ENCODE results near the gene CSNK1A1L. TPM values are rescaled to one million over a fixed set of nuclear protein-coding genes. Genes with fewer than 3 reads are reported as not detected.

The CSNK1A1L gene
- total and polyA plus RNA-seq, 2 of the 8 experiments (the other 6 are each of a cell fraction or from before 2014, with no cell fraction given), result not detected

DNA sequence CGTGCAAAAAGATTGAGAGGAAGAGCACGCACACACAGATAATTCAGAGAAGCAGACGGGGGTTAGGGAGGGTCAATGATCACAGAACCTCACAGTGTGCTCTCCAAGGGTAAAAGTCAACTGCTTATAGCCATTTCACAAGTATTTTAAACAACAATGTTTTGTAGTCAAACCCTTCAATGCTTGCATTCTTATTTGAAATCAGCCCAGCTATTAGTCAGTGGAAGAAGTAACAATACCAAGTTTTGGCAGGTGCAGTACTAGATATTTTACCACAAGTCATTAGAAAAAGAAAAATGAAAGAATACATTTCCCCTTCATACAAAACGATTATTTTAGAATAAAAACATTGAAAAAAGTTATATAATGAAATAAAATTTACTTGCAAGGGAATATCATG, 2.6 kb downstream of the CSNK1A1L start (continued):
- TF ChIP-seq, protein P1, sequence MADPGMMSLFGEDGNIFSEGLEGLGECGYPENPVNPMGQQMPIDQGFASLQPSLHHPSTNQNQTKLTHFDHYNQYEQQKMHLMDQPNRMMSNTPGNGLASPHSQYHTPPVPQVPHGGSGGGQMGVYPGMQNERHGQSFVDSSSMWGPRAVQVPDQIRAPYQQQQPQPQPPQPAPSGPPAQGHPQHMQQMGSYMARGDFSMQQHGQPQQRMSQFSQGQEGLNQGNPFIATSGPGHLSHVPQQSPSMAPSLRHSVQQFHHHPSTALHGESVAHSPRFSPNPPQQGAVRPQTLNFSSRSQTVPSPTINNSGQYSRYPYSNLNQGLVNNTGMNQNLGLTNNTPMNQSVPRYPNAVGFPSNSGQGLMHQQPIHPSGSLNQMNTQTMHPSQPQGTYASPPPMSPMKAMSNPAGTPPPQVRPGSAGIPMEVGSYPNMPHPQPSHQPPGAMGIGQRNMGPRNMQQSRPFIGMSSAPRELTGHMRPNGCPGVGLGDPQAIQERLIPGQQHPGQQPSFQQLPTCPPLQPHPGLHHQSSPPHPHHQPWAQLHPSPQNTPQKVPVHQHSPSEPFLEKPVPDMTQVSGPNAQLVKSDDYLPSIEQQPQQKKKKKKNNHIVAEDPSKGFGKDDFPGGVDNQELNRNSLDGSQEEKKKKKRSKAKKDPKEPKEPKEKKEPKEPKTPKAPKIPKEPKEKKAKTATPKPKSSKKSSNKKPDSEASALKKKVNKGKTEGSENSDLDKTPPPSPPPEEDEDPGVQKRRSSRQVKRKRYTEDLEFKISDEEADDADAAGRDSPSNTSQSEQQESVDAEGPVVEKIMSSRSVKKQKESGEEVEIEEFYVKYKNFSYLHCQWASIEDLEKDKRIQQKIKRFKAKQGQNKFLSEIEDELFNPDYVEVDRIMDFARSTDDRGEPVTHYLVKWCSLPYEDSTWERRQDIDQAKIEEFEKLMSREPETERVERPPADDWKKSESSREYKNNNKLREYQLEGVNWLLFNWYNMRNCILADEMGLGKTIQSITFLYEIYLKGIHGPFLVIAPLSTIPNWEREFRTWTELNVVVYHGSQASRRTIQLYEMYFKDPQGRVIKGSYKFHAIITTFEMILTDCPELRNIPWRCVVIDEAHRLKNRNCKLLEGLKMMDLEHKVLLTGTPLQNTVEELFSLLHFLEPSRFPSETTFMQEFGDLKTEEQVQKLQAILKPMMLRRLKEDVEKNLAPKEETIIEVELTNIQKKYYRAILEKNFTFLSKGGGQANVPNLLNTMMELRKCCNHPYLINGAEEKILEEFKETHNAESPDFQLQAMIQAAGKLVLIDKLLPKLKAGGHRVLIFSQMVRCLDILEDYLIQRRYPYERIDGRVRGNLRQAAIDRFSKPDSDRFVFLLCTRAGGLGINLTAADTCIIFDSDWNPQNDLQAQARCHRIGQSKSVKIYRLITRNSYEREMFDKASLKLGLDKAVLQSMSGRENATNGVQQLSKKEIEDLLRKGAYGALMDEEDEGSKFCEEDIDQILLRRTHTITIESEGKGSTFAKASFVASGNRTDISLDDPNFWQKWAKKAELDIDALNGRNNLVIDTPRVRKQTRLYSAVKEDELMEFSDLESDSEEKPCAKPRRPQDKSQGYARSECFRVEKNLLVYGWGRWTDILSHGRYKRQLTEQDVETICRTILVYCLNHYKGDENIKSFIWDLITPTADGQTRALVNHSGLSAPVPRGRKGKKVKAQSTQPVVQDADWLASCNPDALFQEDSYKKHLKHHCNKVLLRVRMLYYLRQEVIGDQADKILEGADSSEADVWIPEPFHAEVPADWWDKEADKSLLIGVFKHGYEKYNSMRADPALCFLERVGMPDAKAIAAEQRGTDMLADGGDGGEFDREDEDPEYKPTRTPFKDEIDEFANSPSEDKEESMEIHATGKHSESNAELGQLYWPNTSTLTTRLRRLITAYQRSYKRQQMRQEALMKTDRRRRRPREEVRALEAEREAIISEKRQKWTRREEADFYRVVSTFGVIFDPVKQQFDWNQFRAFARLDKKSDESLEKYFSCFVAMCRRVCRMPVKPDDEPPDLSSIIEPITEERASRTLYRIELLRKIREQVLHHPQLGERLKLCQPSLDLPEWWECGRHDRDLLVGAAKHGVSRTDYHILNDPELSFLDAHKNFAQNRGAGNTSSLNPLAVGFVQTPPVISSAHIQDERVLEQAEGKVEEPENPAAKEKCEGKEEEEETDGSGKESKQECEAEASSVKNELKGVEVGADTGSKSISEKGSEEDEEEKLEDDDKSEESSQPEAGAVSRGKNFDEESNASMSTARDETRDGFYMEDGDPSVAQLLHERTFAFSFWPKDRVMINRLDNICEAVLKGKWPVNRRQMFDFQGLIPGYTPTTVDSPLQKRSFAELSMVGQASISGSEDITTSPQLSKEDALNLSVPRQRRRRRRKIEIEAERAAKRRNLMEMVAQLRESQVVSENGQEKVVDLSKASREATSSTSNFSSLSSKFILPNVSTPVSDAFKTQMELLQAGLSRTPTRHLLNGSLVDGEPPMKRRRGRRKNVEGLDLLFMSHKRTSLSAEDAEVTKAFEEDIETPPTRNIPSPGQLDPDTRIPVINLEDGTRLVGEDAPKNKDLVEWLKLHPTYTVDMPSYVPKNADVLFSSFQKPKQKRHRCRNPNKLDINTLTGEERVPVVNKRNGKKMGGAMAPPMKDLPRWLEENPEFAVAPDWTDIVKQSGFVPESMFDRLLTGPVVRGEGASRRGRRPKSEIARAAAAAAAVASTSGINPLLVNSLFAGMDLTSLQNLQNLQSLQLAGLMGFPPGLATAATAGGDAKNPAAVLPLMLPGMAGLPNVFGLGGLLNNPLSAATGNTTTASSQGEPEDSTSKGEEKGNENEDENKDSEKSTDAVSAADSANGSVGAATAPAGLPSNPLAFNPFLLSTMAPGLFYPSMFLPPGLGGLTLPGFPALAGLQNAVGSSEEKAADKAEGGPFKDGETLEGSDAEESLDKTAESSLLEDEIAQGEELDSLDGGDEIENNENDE (IDR thresholded peaks at IDR 0.05; ENCODE audit: insufficient replicate concordance, low read length), result no peak
- no peak for TF ChIP-seq SRF (IDR thresholded peaks at IDR 0.05; ENCODE audit: low read depth, low read length)
- no peak for TF ChIP-seq CBX8 (IDR thresholded peaks at IDR 0.05; ENCODE audit: borderline replicate concordance, low read depth, low read length)
- no peak for TF ChIP-seq SIN3A (conservative IDR thresholded peaks at IDR 0.05 in 1 of 2, IDR thresholded peaks at IDR 0.05 in 1 of 2; ENCODE audit: low read depth in 1 of 2, low read length in 2 of 2)
- TF ChIP-seq SIRT6 (IDR thresholded peaks at IDR 0.05; ENCODE audit: low read length), result no peak
- TF ChIP-seq TAF7 (optimal IDR thresholded peaks at IDR 0.05; ENCODE audit: borderline replicate concordance, low read depth, low read length), result no peak
- TF ChIP-seq, protein P2, sequence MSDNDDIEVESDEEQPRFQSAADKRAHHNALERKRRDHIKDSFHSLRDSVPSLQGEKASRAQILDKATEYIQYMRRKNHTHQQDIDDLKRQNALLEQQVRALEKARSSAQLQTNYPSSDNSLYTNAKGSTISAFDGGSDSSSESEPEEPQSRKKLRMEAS (IDR thresholded peaks at IDR 0.05), result no peak
- TF ChIP-seq, protein P3, sequence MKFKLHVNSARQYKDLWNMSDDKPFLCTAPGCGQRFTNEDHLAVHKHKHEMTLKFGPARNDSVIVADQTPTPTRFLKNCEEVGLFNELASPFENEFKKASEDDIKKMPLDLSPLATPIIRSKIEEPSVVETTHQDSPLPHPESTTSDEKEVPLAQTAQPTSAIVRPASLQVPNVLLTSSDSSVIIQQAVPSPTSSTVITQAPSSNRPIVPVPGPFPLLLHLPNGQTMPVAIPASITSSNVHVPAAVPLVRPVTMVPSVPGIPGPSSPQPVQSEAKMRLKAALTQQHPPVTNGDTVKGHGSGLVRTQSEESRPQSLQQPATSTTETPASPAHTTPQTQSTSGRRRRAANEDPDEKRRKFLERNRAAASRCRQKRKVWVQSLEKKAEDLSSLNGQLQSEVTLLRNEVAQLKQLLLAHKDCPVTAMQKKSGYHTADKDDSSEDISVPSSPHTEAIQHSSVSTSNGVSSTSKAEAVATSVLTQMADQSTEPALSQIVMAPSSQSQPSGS (IDR thresholded peaks at IDR 0.05; ENCODE audit: low read length), result no peak
- TF ChIP-seq EZH2 (IDR thresholded peaks at IDR 0.05; ENCODE audit: low read depth, low read length, severe bottlenecking), result no peak
- no peak for TF ChIP-seq ASH2L (IDR thresholded peaks at IDR 0.05; ENCODE audit: low read length)

All from H1 (cell line).